Left forelimb (tissue), 1 donor: ENCODE data around the gene PRSS23.
"Not testable (repeated sequence)": the region's sequence is repeated elsewhere in the genome, so short reads cannot be mapped to it uniquely, and the experiment has no call there.

Experiments used
- DNase-seq: peaks from one replicate; pipeline ENCODE4 v3.0.0-alpha.2; 2018; ENCODE audit warnings: low spot score

PRSS23 gene

GRCh38 chr11:86815726-86816125 lies 15.4 kb downstream of the PRSS23 start:
- no peak for DNase-seq

- no peak for DNase-seq
Measured at GRCh38 chr11:86816251-86816726, 15.9 kb downstream of the PRSS23 start.

GRCh38 chr11:86818462-86819192 lies 18.3 kb downstream of the PRSS23 start:
- no peak for DNase-seq

GRCh38 chr11:86824139-86824538 lies 23.8 kb downstream of the PRSS23 start:
- DNase-seq = not testable (repeated sequence)

- not testable (repeated sequence) for DNase-seq
Measured at GRCh38 chr11:86834376-86834775, 34.0 kb downstream of the PRSS23 start.

GRCh38 chr11:86844762-86845508 lies 44.6 kb downstream of the PRSS23 start:
- DNase-seq = not testable (repeated sequence)

- DNase-seq = no peak
Measured at GRCh38 chr11:86848132-86848531, 47.8 kb downstream of the PRSS23 start.

- DNase-seq = no peak
Measured at GRCh38 chr11:86849679-86850078, 49.3 kb downstream of the PRSS23 start.
